GM21528 (cell line): Measurements from ENCODE around the gene DGKI.
"Not testable (repeated sequence)": the region's sequence is repeated elsewhere in the genome, so short reads cannot be mapped to it uniquely, and the experiment has no call there.

Source experiments
- ATAC-seq: cut with Tn5 transposase; IDR thresholded peaks from one replicate; pipeline ENCODE4 v1.9.1; 2021; ENCODE audit warnings: mild to moderate bottlenecking, moderate library complexity; ENCODE audit not compliant: unreplicated experiment, low FRiP score

DGKI gene

GRCh38 chr7:137747359-137748031, 99.3 kb downstream of the DGKI start:
- ATAC-seq, result no peak

- ATAC-seq, result no peak
Measured at GRCh38 chr7:137743021-137743420, 103.8 kb downstream of the DGKI start.

GRCh38 chr7:137742051-137742450, 104.7 kb downstream of the DGKI start:
- ATAC-seq, result no peak

GRCh38 chr7:137741443-137741842, 105.3 kb downstream of the DGKI start:
- no peak for ATAC-seq

- ATAC-seq, result no peak
Measured at GRCh38 chr7:137734221-137734620, 112.6 kb downstream of the DGKI start.

DNA sequence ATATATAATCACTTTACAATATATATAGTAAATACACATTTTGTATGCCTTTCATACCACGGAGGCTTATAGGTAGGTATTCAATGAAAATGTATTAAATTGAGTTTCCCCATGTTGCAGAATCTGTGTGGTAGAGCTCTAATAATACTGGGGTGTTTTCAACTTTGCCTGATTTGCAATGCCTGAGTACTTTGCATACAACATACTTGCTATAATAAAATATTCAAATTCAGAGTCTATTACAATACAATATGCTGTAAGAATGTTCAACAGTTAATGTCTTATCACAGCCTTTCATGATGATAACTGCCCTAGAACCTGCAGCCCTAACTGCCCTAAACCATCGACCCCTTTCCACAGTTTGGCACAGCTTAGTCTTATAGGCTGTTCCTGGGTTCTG, 114.6 kb downstream of the DGKI start:
- ATAC-seq, result no peak

DNA sequence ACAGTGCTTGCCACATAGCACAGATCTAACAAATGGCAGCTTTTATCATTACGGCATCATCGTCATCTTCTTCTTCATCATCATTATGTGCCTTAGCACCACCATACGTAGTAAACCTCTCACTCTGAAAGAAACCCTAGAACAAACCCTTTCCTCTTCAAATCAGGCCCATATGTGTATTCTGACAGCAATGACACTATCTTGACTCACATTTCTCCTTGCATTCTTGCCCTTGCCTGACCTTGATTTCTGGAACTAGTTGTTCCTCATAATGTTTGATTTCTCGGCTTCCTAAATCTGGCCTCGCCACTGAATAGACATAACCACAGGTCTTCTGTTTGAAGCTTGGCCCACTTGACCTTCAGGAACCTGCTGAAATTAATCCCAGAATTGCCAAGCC, 115.3 kb downstream of the DGKI start:
- no peak for ATAC-seq

GRCh38 chr7:137728426-137728825, 118.3 kb downstream of the DGKI start:
- no peak for ATAC-seq

GRCh38 chr7:137727413-137727812, 119.4 kb downstream of the DGKI start:
- no peak for ATAC-seq

GRCh38 chr7:137718355-137718754, 128.4 kb downstream of the DGKI start:
- ATAC-seq, result no peak

GRCh38 chr7:137717811-137718271, 128.9 kb downstream of the DGKI start:
- no peak for ATAC-seq

GRCh38 chr7:137717045-137717444, 129.7 kb downstream of the DGKI start:
- ATAC-seq, result no peak

DNA sequence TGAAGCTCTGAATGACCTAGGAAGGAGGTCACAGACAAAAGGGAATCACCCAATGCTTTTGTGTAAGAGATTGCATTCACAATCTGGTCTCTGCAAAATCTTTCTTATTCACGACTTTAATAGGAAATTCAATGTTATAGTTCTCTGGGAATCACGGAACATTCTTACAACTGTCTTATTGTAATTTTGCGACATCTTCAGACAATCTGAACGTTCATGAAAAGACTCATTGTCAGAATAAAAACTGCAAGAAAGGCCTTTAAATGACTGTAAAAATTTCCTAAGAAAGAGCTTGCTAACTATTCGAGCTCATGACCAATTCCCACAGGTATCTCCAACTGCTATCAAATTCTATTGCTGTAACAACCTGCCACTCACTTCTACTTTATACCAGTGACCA, 130.7 kb downstream of the DGKI start:
- no peak for ATAC-seq

- no peak for ATAC-seq
Measured at GRCh38 chr7:137715533-137715932, 131.2 kb downstream of the DGKI start.

DNA sequence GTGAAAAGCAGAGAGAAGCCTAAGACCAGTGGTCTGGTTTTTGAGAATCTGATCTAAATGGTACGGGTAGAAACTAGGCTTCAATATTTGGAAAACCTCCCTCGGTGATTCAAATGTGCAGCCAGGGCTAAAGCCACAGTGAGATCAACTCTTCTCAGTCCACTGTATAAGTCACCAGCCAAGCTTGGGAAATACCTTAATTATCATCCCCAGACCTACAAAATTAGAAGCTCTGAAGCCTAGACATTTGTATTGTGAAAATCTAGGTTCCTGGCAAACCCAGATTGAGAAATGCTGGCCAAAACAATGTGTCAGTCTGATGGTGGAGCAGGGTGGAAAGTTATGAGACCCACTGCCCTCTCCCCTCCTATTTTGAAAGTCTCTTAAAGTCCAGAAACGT, 131.7 kb downstream of the DGKI start:
- ATAC-seq, result no peak

DNA sequence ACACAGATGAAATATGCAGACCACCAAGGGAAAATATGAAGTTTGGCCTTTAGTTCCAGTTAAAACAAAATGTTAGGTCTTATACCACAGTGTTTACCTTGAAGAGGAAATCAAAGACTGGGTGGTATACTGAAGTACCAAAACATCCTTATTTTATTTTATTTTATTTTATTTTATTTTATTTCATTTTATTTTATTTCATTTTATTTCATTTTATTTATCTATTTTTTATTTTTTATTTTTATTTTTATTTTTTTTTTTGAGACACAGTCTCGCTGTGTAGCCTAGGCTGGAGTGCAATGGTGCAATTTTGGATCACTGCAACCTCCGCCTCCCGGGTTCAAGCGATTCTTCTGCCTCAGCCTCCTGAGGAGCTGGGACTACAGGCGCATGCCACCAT, 140.4 kb downstream of the DGKI start:
- not testable (repeated sequence) for ATAC-seq

GRCh38 chr7:137704723-137705122, 142.1 kb downstream of the DGKI start:
- no peak for ATAC-seq

GRCh38 chr7:137703291-137704010, 143.3 kb downstream of the DGKI start:
- ATAC-seq, result no peak

- no peak for ATAC-seq
Measured at GRCh38 chr7:137696988-137697387, 149.8 kb downstream of the DGKI start.

DNA sequence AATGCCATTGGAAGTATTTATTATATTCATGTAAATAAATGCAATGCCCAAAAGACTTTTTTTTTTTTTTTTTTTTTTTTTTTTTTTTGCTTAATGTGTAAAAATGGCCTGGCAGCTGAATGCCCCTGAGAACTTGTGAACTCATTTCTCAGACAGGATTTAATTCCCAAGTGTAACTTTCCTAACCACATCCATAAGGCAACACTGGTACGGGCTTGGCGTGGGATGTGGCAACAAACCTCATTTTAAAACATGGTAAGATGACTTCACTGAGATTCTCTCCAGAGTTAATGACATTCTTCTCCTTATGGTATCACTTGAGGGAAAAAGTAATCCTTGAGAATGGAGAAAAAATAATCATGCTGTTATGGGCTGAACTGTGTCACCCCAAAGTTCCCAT, 150.4 kb downstream of the DGKI start:
- ATAC-seq, result no peak

DNA sequence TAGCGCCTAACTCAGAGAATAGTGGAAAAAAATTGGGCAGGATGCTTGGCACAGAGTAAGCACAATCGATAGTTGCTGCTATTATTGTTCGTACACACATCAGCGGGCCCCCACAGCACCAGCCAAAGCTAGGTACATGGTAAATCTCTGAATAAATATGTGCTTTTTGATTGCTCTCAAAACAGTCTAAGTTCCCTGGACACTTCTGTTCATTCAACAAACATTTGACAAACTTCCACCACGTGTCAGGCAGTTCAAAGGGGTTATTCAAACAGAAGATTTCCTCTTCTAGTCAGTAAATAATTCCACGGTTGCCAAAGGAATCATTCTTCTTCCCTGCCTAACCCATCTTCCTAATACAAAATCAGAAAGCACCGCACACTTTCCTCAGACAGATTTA, 150.8 kb downstream of the DGKI start:
- no peak for ATAC-seq

GRCh38 chr7:137695494-137695893, 151.3 kb downstream of the DGKI start:
- no peak for ATAC-seq
